H1 (cell line): ENCODE results near the gene TMCO1. TPM values are rescaled to one million over a fixed set of nuclear protein-coding genes. Genes with fewer than 3 reads are reported as not detected.

Experiments
- EGR1 ChIP-seq: IDR thresholded peaks from 2 replicates; pipeline ENCODE4 v1.6.1; 2011; ENCODE audit warnings: low read depth, low read length, borderline replicate concordance
- SIRT6 ChIP-seq: IDR thresholded peaks from one replicate; pipeline ENCODE4 v1.7.1; 2012; ENCODE audit warnings: low read length, inconsistent platforms
- polyA plus RNA-seq, 7 experiments: library from polyadenylated mRNA; depleted of rRNA in 3 of 7; stranded (reverse) in 5 of 7; unstranded in 2 of 7; fragments of >200 nt in 5 of 7; fragments of 200-250 nt in 2 of 7; gene quantifications; 1 replicate in 5 of 7; 2 replicates in 1 of 7; 4 replicates in 1 of 7; pipeline versions ENCODE4 v1.2.1 to v1.2.3, GENCODE V29; 2011 to 2013; ENCODE audit warnings: missing spikeins in 2 of 7, mixed read lengths in 2 of 7
- total RNA-seq: library from RNA; stranded (reverse); fragmentation: NEBNext Ultra II Directional; extraction: Animal tissue kit (Norgen Biotek cat#: 25700); gene quantifications from 2 replicates; pipeline ENCODE4 v1.2.1, GENCODE V29; 2021

TMCO1 gene
- total and polyA plus RNA-seq, 2 of the 8 experiments (the other 6 are each of a cell fraction or from before 2014, with no cell fraction given): 61.6 to 63.8 TPM

DNA sequence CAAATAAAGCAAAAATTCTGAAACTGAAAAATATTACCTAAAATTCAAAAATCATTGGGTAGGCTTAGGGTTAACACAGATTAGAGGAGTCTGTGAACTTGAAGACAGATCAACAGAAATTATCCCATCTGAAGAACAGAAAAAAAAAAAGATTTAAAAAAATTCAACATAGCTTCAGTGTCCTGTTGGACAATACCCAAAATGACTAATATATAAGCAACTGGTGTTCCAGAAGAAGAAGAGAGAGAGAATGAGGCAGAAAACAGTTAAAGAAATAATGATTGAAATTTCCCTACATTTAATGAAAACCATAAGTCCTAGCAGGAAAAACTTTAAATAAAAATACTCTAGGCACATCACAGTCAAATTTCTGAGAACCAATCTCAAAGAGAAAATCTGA lies 31.5 kb downstream of the TMCO1 start (continued):
- no peak for TF ChIP-seq EGR1
- no peak for TF ChIP-seq SIRT6
